HepG2 (cell line): ENCODE data around the gene EED. TPM values are rescaled to one million over a fixed set of nuclear protein-coding genes. Genes with fewer than 3 reads are reported as not detected.

Experiments used
- ATAC-seq: fragments of 200-7000 bp; cut with Tn5 transposase; 3 replicates; pipeline ENCODE4 v1.9.1; 2020; ENCODE audit warnings: mild to moderate bottlenecking, moderate library complexity
- BruUV-seq: library from RNA; stranded (reverse); fragments of 400-500 nt; replicated peaks from 2 replicates; lab custom pipeline; 2021; lab: Mats Ljungman, UMichigan
- CTCF ChIA-PET: fragments of 300-600 bp; formaldehyde crosslinking; extraction: SDS; loops from one replicate; lab custom pipeline; 2021; ENCODE audit warnings: low total read pairs, inconsistent platforms, low intra/inter-chr PET ratio; lab: Yijun Ruan, JAX
- POLR2A ChIA-PET: fragments of 350-600 bp; sonication (Branson Sonifier 250); formaldehyde crosslinking; loops from one replicate; lab custom pipeline; 2020; ENCODE audit warnings: antibody characterized with exemption, inconsistent platforms; lab: Yijun Ruan, JAX
- DNase-seq: peaks from one replicate; pipeline ENCODE4 v3.0.0-alpha.2; 2015; ENCODE audit warnings: low spot score
- FAIRE-seq: peaks from 3 replicates; lab custom pipeline; 2011; peaks lifted over from hg19 to GRCh38; lab: Jason Lieb, UNC
- H2AFZ ChIP-seq: one replicate; pipeline ENCODE4 v1.6.1; 2011; ENCODE audit warnings: low read length, inconsistent platforms
- H3K27ac ChIP-seq: fragments of 300-600 bp; 3 replicates; pipeline ENCODE4 v1.8.0; 2011; ENCODE audit warnings: mixed run types, mild to moderate bottlenecking, mixed read lengths, low read length, inconsistent platforms; ENCODE audit not compliant: insufficient read depth; ENCODE audit errors: extremely low read length
- H3K27me3 ChIP-seq, 2 experiments: fragments of 200-600 bp in 1 of 2; 2 replicates in 1 of 2; 3 replicates in 1 of 2; pipeline versions ENCODE4 v1.6.0 to v1.8.0; 2011; ENCODE audit warnings: low read length in 2 of 2, mild to moderate bottlenecking in 2 of 2, moderate library complexity in 2 of 2, inconsistent platforms in 1 of 2; ENCODE audit not compliant: insufficient read depth in 2 of 2, control insufficient read depth in 1 of 2
- H3K36me3 ChIP-seq, 2 experiments: fragments of 200-600 bp in 1 of 2; replicated peaks in 1 of 2; 2 replicates in 1 of 2; 3 replicates in 1 of 2; pipeline versions ENCODE4 v1.5.1 to v1.8.0; 2011; ENCODE audit warnings: low read length in 2 of 2, inconsistent platforms in 1 of 2; ENCODE audit not compliant: insufficient read depth in 2 of 2, control insufficient read depth in 1 of 2
- H3K4me1 ChIP-seq: 2 replicates; pipeline ENCODE4 v1.5.1; 2012; ENCODE audit warnings: low read length, inconsistent platforms; ENCODE audit not compliant: insufficient read depth
- H3K4me2 ChIP-seq: 2 replicates; pipeline ENCODE4 v1.6.0; 2011; ENCODE audit warnings: low read depth, low read length, inconsistent platforms
- H3K4me3 ChIP-seq, 3 experiments: fragments of 200-600 bp in 1 of 3; sonication (generic), shearing (Covaris generic) in 1 of 3; replicated peaks in 1 of 3; 2 replicates each; pipeline ENCODE4 v1.5.1; 2011 to 2016; ENCODE audit warnings: low read length in 3 of 3, inconsistent platforms in 2 of 3, low read depth in 2 of 3, mild to moderate bottlenecking in 2 of 3, control low read depth in 1 of 3, mixed read lengths in 1 of 3; ENCODE audit not compliant: insufficient read depth in 1 of 3
- H3K79me2 ChIP-seq: one replicate; pipeline ENCODE4 v1.6.1; 2011; ENCODE audit warnings: low read length, inconsistent platforms; ENCODE audit not compliant: insufficient read depth
- H3K9ac ChIP-seq: 2 replicates; pipeline ENCODE4 v1.6.0; 2011; ENCODE audit warnings: mild to moderate bottlenecking, low read depth, low read length, inconsistent platforms; ENCODE audit not compliant: insufficient read depth
- H3K9me3 ChIP-seq: 2 replicates; pipeline ENCODE4 v1.5.1; 2012; ENCODE audit warnings: mild to moderate bottlenecking, low read length
- H4K20me1 ChIP-seq: 2 replicates; pipeline ENCODE4 v1.6.0; 2011; ENCODE audit warnings: inconsistent platforms, mild to moderate bottlenecking, low read length, moderate library complexity; ENCODE audit not compliant: insufficient read depth
- BORCS8-MEF2B ChIP-seq: sonication (generic); formaldehyde crosslinking; IDR thresholded peaks from 2 replicates; pipeline ENCODE4 v1.8.0; 2022; ENCODE audit warnings: mild to moderate bottlenecking, missing genetic modification reagents
- MAF1 ChIP-seq: sonication (generic); formaldehyde crosslinking; IDR thresholded peaks from 2 replicates; pipeline ENCODE4 v1.5.0; 2020; ENCODE audit warnings: missing genetic modification reagents, borderline replicate concordance
- MAZ ChIP-seq, 2 experiments: sonication (generic) in 1 of 2; formaldehyde crosslinking in 1 of 2; IDR thresholded peaks; 2 replicates each; pipeline versions ENCODE4 v1.5.0 to v1.6.1; 2012 to 2020; ENCODE audit warnings: low read depth in 2 of 2, mild to moderate bottlenecking in 2 of 2, borderline replicate concordance in 1 of 2, improper control_type of control experiment in 1 of 2, low read length in 1 of 2, missing genetic modification reagents in 1 of 2, moderate library complexity in 1 of 2
- SAP130 ChIP-seq: IDR thresholded peaks from 2 replicates; pipeline ENCODE4 v1.6.1; 2016; ENCODE audit warnings: low read depth
- SP140L ChIP-seq: sonication (generic); formaldehyde crosslinking; IDR thresholded peaks from 2 replicates; pipeline ENCODE4 v1.4.0; 2020; ENCODE audit warnings: missing genetic modification reagents, borderline replicate concordance
- SRSF9 ChIP-seq: fragments of 200-400 bp; formaldehyde crosslinking; IDR thresholded peaks from 2 replicates; pipeline ENCODE4 v1.6.1; 2018; ENCODE audit warnings: borderline replicate concordance, mild to moderate bottlenecking, low read depth, low read length; ENCODE audit not compliant: insufficient read depth, poor library complexity, severe bottlenecking
- WGBS: methylation state at CpG from one replicate; pipeline ENCODE4 v1.1.6; 2017; ENCODE audit warnings: low lambda C conversion rate; 5-methylcytosine and 5-hydroxymethylcytosine counted together
- in situ Hi-C: cut with HindIII; loops from 2 replicates; pipeline ENCODE4 v1.10.0; 2017; ENCODE audit warnings: low pct_unique_long_range_greater_than_20kb; ENCODE audit not compliant: extremely low pct_ligation_motif_present
- intact Hi-C: fragments of 100-400 bp; cut with micrococcal nuclease; formaldehyde crosslinking; loops from one replicate; pipeline ENCODE4 v1.10.0; 2022; ENCODE audit not compliant: unreplicated experiment
- polyA plus RNA-seq, 8 experiments: library from polyadenylated mRNA; depleted of rRNA in 3 of 8; stranded (reverse) in 7 of 8; unstranded in 1 of 8; fragments of >200 nt; fragmentation: Illumina TruSeq in 4 of 8; extraction: Trizol in 4 of 8; gene quantifications; 2 replicates each; pipeline versions ENCODE4 v1.2.1 to v1.2.3, GENCODE V29; 2011 to 2016; ENCODE audit warnings: low read depth in 4 of 8, missing spikeins in 1 of 8, mixed read lengths in 1 of 8; ENCODE audit not compliant: insufficient read depth in 1 of 8
- total RNA-seq, 5 experiments: library from RNA; depleted of rRNA; stranded (reverse); fragments of >200 nt; fragmentation: Illumina TruSeq; extraction: Trizol; gene quantifications; 2 replicates each; pipeline ENCODE4 v1.2.3, GENCODE V29; 2016; ENCODE audit warnings: low read depth in 1 of 5
- TF ChIP-seq, protein P1 (sequence below): sonication (generic); formaldehyde crosslinking; IDR thresholded peaks from 2 replicates; pipeline ENCODE4 v1.8.1; 2023; ENCODE audit warnings: mild to moderate bottlenecking, missing genetic modification reagents, borderline replicate concordance
- TF ChIP-seq, protein P2 (sequence below): sonication (generic); formaldehyde crosslinking; IDR thresholded peaks from 2 replicates; pipeline ENCODE4 v1.4.0; 2020; ENCODE audit warnings: mild to moderate bottlenecking, low read depth, missing genetic modification reagents
- TF ChIP-seq, protein P3 (sequence below): sonication (generic); formaldehyde crosslinking; IDR thresholded peaks from 2 replicates; pipeline ENCODE4 v1.5.1; 2020; ENCODE audit warnings: missing genetic modification reagents, mild to moderate bottlenecking, borderline replicate concordance
- TF ChIP-seq, protein P4 (sequence below): sonication (generic); formaldehyde crosslinking; IDR thresholded peaks from 2 replicates; pipeline ENCODE4 v1.4.0; 2020; ENCODE audit warnings: missing genetic modification reagents; ENCODE audit errors: not compliant biosample characterization

The EED gene
- total and polyA plus RNA-seq, 2 of the 13 experiments (the other 11 are each of a cell fraction or from before 2014, with no cell fraction given) = 11.0 to 28.4 TPM

DNA sequence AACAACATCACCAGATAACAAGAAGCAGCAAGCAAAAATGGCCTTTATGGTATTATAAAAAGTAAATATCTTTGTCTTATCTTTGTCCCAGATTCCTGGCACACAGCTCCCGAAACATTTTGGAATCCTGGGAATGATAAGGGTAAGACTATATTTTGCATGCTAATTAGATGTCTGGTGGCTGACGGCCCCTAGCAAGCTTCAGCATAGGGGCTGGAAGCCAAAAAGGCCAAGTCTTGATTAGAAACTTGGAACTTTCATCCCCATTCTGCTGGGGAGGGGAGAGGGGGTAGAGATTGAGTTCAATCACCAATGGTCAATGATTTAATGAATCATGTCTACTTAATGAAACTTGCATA lies 38.2 kb upstream of the EED start (continued):
- TF ChIP-seq, protein P1, sequence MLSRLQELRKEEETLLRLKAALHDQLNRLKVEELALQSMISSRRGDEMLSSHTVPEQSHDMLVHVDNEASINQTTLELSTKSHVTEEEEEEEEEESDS (CRISPR knock-in tag) = no peak
- TF ChIP-seq MAZ (IDR thresholded peaks at IDR 0.05; ENCODE audit: borderline replicate concordance, low read depth, low read length) (no peak), MAZ (CRISPR knock-in tag; IDR thresholded peaks at IDR 0.05; ENCODE audit: low read depth) (no peak), SAP130 (CRISPR knock-in tag) (no peak), MAF1 (CRISPR knock-in tag) (no peak), SRSF9 (no peak)
- TF ChIP-seq, protein P2, sequence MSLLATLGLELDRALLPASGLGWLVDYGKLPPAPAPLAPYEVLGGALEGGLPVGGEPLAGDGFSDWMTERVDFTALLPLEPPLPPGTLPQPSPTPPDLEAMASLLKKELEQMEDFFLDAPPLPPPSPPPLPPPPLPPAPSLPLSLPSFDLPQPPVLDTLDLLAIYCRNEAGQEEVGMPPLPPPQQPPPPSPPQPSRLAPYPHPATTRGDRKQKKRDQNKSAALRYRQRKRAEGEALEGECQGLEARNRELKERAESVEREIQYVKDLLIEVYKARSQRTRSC (CRISPR knock-in tag) = no peak
- TF ChIP-seq, protein P3, sequence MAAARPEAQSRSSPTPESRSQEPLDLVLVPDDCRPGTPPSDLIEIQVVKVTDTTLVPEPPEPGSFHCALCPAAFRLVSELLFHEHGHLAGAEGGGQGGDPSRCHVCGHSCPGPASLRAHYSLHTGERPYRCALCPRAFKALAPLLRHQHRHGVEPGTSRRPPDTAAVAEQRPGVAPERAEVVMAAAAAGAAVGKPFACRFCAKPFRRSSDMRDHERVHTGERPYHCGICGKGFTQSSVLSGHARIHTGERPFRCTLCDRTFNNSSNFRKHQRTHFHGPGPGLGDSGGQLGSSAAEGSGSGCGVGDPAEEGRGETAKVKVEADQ (CRISPR knock-in tag) = no peak
- TF ChIP-seq, protein P4, sequence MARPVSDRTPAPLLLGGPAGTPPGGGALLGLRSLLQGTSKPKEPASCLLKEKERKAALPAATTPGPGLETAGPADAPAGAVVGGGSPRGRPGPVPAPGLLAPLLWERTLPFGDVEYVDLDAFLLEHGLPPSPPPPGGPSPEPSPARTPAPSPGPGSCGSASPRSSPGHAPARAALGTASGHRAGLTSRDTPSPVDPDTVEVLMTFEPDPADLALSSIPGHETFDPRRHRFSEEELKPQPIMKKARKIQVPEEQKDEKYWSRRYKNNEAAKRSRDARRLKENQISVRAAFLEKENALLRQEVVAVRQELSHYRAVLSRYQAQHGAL (CRISPR knock-in tag) = no peak

DNA sequence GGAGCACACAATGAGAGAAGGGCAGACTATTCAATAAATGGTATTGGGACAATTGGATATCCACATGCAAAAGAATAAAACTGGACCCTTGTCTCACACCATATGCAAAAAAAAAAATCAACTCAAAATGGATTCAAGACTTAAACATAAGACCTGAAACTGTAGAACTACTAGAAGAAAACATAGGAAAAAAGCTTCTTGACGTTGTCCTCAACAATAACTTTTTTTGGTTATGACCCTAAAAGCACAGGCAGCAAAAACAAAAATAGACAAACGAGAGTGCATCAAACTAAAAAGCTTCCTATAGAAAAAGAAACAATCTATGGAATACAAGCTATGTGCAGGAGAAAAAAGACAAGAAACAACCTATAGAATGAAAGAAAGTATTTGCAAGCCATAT lies 37.1 kb upstream of the EED start:
- intact Hi-C loops (no loop called here), in situ Hi-C loops (loop anchor here (10.0 to 25.0 kb wide), 3 partner anchors 170 to 353 kb away; partner anchors contain the start of gene CCDC83)
- Histone ChIP-seq H3K9me3 (no peaks in the 10 kb centered on the region), H3K27ac (no peak overlapping the region), H3K4me2 (no peak overlapping the region), H4K20me1 (no peaks in the 10 kb centered on the region), H2AFZ (no peak overlapping the region), H3K4me1 (peaks cover 68% of the 10 kb centered on the region), H3K79me2 (no peaks in the 10 kb centered on the region), H3K36me3 (no peaks in the 10 kb centered on the region), H3K9ac (no peak overlapping the region), H3K27me3 (no peaks in the 10 kb centered on the region), H3K4me3 (no peak overlapping the region)
- ChIA-PET POLR2A (interaction anchor here (1.5 kb wide), 1 partner anchor 353 kb away, joined by 4 read pairs; the partner anchor contains the start of gene CCDC83), CTCF (no interaction called here)
- DNase-seq (no peak), FAIRE-seq (no peak), ATAC-seq (no peak)
- TF ChIP-seq BORCS8-MEF2B (CRISPR knock-in tag) (no peak), SP140L (CRISPR knock-in tag) (no peak)
- WGBS = 92% methylated on average over 2 of the region's 2 CpGs
- no TSS peak for BruUV-seq
